DND-41 (cell line): ENCODE measurements around the gene USF2.

ENCODE experiments used
- ATAC-seq: fragments of 200-7000 bp; cut with Tn5 transposase; 3 replicates; pipeline ENCODE4 v1.9.1; 2021; ENCODE audit warnings: low read depth; ENCODE audit not compliant: insufficient read depth
- DNase-seq: peaks from one replicate; pipeline ENCODE4 v3.0.0-alpha.2; 2020
- H2AFZ ChIP-seq: 2 replicates; pipeline ENCODE4 v1.6.0; 2012; ENCODE audit warnings: low read depth, low read length
- H3K27ac ChIP-seq: 2 replicates; pipeline ENCODE4 v1.5.1; 2012; ENCODE audit warnings: low read length, inconsistent platforms
- H3K27me3 ChIP-seq: fragments of 200-600 bp; sonication (generic); 2 replicates; pipeline ENCODE4 v1.6.0; 2012; ENCODE audit warnings: low read length, mild to moderate bottlenecking, inconsistent platforms; ENCODE audit not compliant: insufficient read depth, poor library complexity
- H3K36me3 ChIP-seq: 2 replicates; pipeline ENCODE4 v1.5.1; 2012; ENCODE audit warnings: low read length, inconsistent platforms; ENCODE audit not compliant: insufficient read depth
- H3K4me1 ChIP-seq: 2 replicates; pipeline ENCODE4 v1.5.1; 2012; ENCODE audit warnings: mild to moderate bottlenecking, low read length; ENCODE audit not compliant: insufficient read depth
- H3K4me2 ChIP-seq: 2 replicates; pipeline ENCODE4 v1.6.0; 2012; ENCODE audit warnings: mild to moderate bottlenecking, moderate library complexity, low read length, inconsistent platforms; ENCODE audit not compliant: insufficient read depth
- H3K4me3 ChIP-seq, 2 experiments: fragments of 200-600 bp in 1 of 2; shearing (Covaris generic) in 1 of 2; 2 replicates each; pipeline ENCODE4 v1.5.1; 2012 to 2016; ENCODE audit warnings: inconsistent platforms in 2 of 2, low read length in 2 of 2, mild to moderate bottlenecking in 2 of 2, low read depth in 1 of 2, moderate library complexity in 1 of 2
- H3K79me2 ChIP-seq: 2 replicates; pipeline ENCODE4 v1.6.0; 2012; ENCODE audit warnings: low read length, inconsistent platforms; ENCODE audit not compliant: insufficient read depth
- H3K9ac ChIP-seq: 2 replicates; pipeline ENCODE4 v1.6.0; 2012; ENCODE audit warnings: low read depth, mild to moderate bottlenecking, inconsistent platforms, low read length, moderate library complexity
- H3K9me3 ChIP-seq: 2 replicates; pipeline ENCODE4 v1.5.1; 2012; ENCODE audit warnings: low read length, moderate library complexity, mild to moderate bottlenecking, inconsistent platforms; ENCODE audit not compliant: insufficient read depth, severe bottlenecking
- H4K20me1 ChIP-seq: 2 replicates; pipeline ENCODE4 v1.6.0; 2012; ENCODE audit warnings: low read length; ENCODE audit not compliant: insufficient read depth
- CTCF ChIP-seq: IDR thresholded peaks from 2 replicates; pipeline ENCODE4 v1.5.1; 2012; ENCODE audit warnings: borderline replicate concordance, low read length, moderate library complexity, mild to moderate bottlenecking; ENCODE audit not compliant: poor library complexity, severe bottlenecking; ENCODE audit errors: extremely low read depth
- EZH2 ChIP-seq: IDR thresholded peaks from 3 replicates; pipeline ENCODE4 v1.6.1; 2012; ENCODE audit warnings: borderline replicate concordance, low read depth, mild to moderate bottlenecking, moderate library complexity, low read length, inconsistent platforms; ENCODE audit not compliant: severe bottlenecking

Gene USF2

GRCh38 chr19:35322014-35322413, 53.3 kb downstream of the USF2 start:
- no peak overlapping the region for H3K27ac ChIP-seq
- no peaks in the 10 kb centered on the region for H3K4me1 ChIP-seq
- DNase-seq: no peak

GRCh38 chr19:35327642-35328041, 58.9 kb downstream of the USF2 start:
- ATAC-seq: no peak
- no peak overlapping the region for H2AFZ ChIP-seq
- H3K36me3 ChIP-seq: no peaks in the 10 kb centered on the region
- H3K9me3 ChIP-seq: no peaks in the 10 kb centered on the region
- H4K20me1 ChIP-seq: 0 out of 2 replicates have a peak, but pooled peaks cover 3% of the 10 kb centered on the region
- H3K79me2 ChIP-seq: no peaks in the 10 kb centered on the region
- TF ChIP-seq CTCF (peak; percentile 34), EZH2 (no peak)
- no peak overlapping the region for H3K9ac ChIP-seq
- no peak overlapping the region for H3K27ac ChIP-seq
- DNase-seq: no peak
- no peak overlapping the region for H3K4me2 ChIP-seq
- no peak overlapping the region for H3K4me3 ChIP-seq
- peaks cover 6% of the 10 kb centered on the region for H3K27me3 ChIP-seq
- no peaks in the 10 kb centered on the region for H3K4me1 ChIP-seq

More at GRCh38 chr19:35322014-35322413, 53.3 kb downstream of the USF2 start:
- Histone ChIP-seq H3K9me3 (no peaks in the 10 kb centered on the region), H3K36me3 (no peaks in the 10 kb centered on the region), H4K20me1 (0 out of 2 replicates have a peak, but pooled peaks cover 3% of the 10 kb centered on the region), H3K79me2 (no peaks in the 10 kb centered on the region), H3K4me3 (no peak overlapping the region), H3K9ac (no peak overlapping the region), H3K27me3 (peaks cover 4% of the 10 kb centered on the region), H2AFZ (no peak overlapping the region), H3K4me2 (no peak overlapping the region)
- ATAC-seq: no peak
- TF ChIP-seq EZH2 (no peak), CTCF (no peak)

GRCh38 chr19:35328851-35329285, 60.1 kb downstream of the USF2 start, which contains the start of gene CD22:
CD22 (plus strand) TSS chr19:35329187; CDS start chr19:35332041, 2,854 bp downstream.
- Histone ChIP-seq H3K79me2 (no peaks in the 10 kb centered on the region), H3K4me3 (no peak within 1 kb of the TSS), H3K27me3 (peaks cover 6% of the 10 kb centered on the region), H3K27ac (no peak within 1 kb of the TSS), H3K4me2 (no peak within 1 kb of the TSS), H2AFZ (no peak within 1 kb of the TSS), H3K36me3 (no peaks in the 10 kb centered on the region), H3K9me3 (no peaks in the 10 kb centered on the region), H3K4me1 (no peaks in the 10 kb centered on the region), H4K20me1 (0 out of 2 replicates have a peak, but pooled peaks cover 3% of the 10 kb centered on the region), H3K9ac (no peak within 1 kb of the TSS)
- ATAC-seq: no peak
- no peak for DNase-seq
- TF ChIP-seq CTCF (no peak), EZH2 (no peak)

GRCh38 chr19:35329323-35329722, 60.6 kb downstream of the USF2 start:
- Histone ChIP-seq H3K4me2 (no peak overlapping the region), H3K27ac (no peak overlapping the region)

More at GRCh38 chr19:35329323-35329722, 60.6 kb downstream of the USF2 start:
- H3K27me3 ChIP-seq: peaks cover 6% of the 10 kb centered on the region
- H3K9me3 ChIP-seq: no peaks in the 10 kb centered on the region
- no peak for ATAC-seq
- no peak overlapping the region for H3K4me3 ChIP-seq
- H3K79me2 ChIP-seq: no peaks in the 10 kb centered on the region
- H3K4me1 ChIP-seq: no peaks in the 10 kb centered on the region
- no peaks in the 10 kb centered on the region for H3K36me3 ChIP-seq
- 0 out of 2 replicates have a peak, but pooled peaks cover 3% of the 10 kb centered on the region for H4K20me1 ChIP-seq
- H3K9ac ChIP-seq: no peak overlapping the region
- H2AFZ ChIP-seq: no peak overlapping the region
- no peak for TF ChIP-seq EZH2
- no peak for TF ChIP-seq CTCF
- no peak for DNase-seq
